HEK293 (cell line): Measurements from ENCODE around the gene RHOV.

Experiments
- FEZF1 ChIP-seq: fragments of 450-650 bp; formaldehyde crosslinking; IDR thresholded peaks from 2 replicates; pipeline ENCODE4 v1.5.1; 2016; ENCODE audit warnings: missing biosample characterization, missing genetic modification characterization
- KLF1 ChIP-seq: fragments of 450-650 bp; formaldehyde crosslinking; IDR thresholded peaks from 2 replicates; pipeline ENCODE4 v1.5.1; 2016; ENCODE audit warnings: missing biosample characterization, missing genetic modification characterization
- MYNN ChIP-seq: fragments of 450-650 bp; formaldehyde crosslinking; IDR thresholded peaks from 2 replicates; pipeline ENCODE4 v1.5.1; 2016; ENCODE audit warnings: missing biosample characterization, missing genetic modification characterization, borderline replicate concordance
- REPIN1 ChIP-seq: fragments of 450-650 bp; formaldehyde crosslinking; IDR thresholded peaks from 2 replicates; pipeline ENCODE4 v1.5.1; 2017; ENCODE audit warnings: missing biosample characterization, missing genetic modification characterization, low read depth
- YY2 ChIP-seq: fragments of 450-650 bp; formaldehyde crosslinking; IDR thresholded peaks from 2 replicates; pipeline ENCODE4 v1.5.1; 2016; ENCODE audit warnings: missing biosample characterization, missing genetic modification characterization
- ZBTB17 ChIP-seq: fragments of 450-650 bp; formaldehyde crosslinking; IDR thresholded peaks from 2 replicates; pipeline ENCODE4 v1.5.1; 2016; ENCODE audit warnings: missing biosample characterization, missing genetic modification characterization
- ZBTB8A ChIP-seq: fragments of 450-650 bp; formaldehyde crosslinking; IDR thresholded peaks from 2 replicates; pipeline ENCODE4 v1.5.1; 2016; ENCODE audit warnings: missing biosample characterization, missing genetic modification characterization
- ZNF146 ChIP-seq: fragments of 450-650 bp; formaldehyde crosslinking; IDR thresholded peaks from 2 replicates; pipeline ENCODE4 v1.5.1; 2016; ENCODE audit warnings: missing biosample characterization, missing genetic modification characterization
- ZNF239 ChIP-seq: fragments of 450-650 bp; formaldehyde crosslinking; IDR thresholded peaks from 2 replicates; pipeline ENCODE4 v1.5.1; 2016; ENCODE audit warnings: missing biosample characterization, missing genetic modification characterization
- ZNF248 ChIP-seq: fragments of 450-650 bp; formaldehyde crosslinking; IDR thresholded peaks from 2 replicates; pipeline ENCODE4 v1.5.1; 2017; ENCODE audit warnings: missing biosample characterization, missing genetic modification characterization
- ZNF423 ChIP-seq: fragments of 450-650 bp; formaldehyde crosslinking; IDR thresholded peaks from 2 replicates; pipeline ENCODE4 v1.5.1; 2016; ENCODE audit warnings: missing biosample characterization, missing genetic modification characterization
- ZNF530 ChIP-seq: fragments of 450-650 bp; formaldehyde crosslinking; IDR thresholded peaks from 2 replicates; pipeline ENCODE4 v1.5.1; 2016; ENCODE audit warnings: low read depth, missing biosample characterization, missing genetic modification characterization
- ZNF571 ChIP-seq: fragments of 450-650 bp; formaldehyde crosslinking; IDR thresholded peaks from 2 replicates; pipeline ENCODE4 v1.5.0; 2017; ENCODE audit warnings: missing biosample characterization, missing genetic modification characterization
- ZNF585B ChIP-seq: fragments of 450-650 bp; formaldehyde crosslinking; IDR thresholded peaks from 2 replicates; pipeline ENCODE4 v1.5.1; 2016; ENCODE audit warnings: missing biosample characterization, missing genetic modification characterization
- ZSCAN18 ChIP-seq: fragments of 450-650 bp; formaldehyde crosslinking; IDR thresholded peaks from 2 replicates; pipeline ENCODE4 v1.5.1; 2016; ENCODE audit warnings: missing biosample characterization, missing genetic modification characterization
- TF ChIP-seq, protein P1 (sequence below): fragments of 450-650 bp; formaldehyde crosslinking; IDR thresholded peaks from 2 replicates; pipeline ENCODE4 v1.5.1; 2016; ENCODE audit warnings: missing biosample characterization, missing genetic modification characterization, borderline replicate concordance
- TF ChIP-seq, protein P2 (sequence below): fragments of 450-650 bp; formaldehyde crosslinking; IDR thresholded peaks from 2 replicates; pipeline ENCODE4 v1.5.1; 2017; ENCODE audit warnings: missing biosample characterization, mild to moderate bottlenecking, missing genetic modification characterization, moderate library complexity
- TF ChIP-seq, protein P3 (sequence below): fragments of 450-650 bp; formaldehyde crosslinking; IDR thresholded peaks from 2 replicates; pipeline ENCODE4 v1.5.1; 2016; ENCODE audit warnings: missing biosample characterization, missing genetic modification characterization
- TF ChIP-seq, protein P4 (sequence below): fragments of 450-650 bp; formaldehyde crosslinking; IDR thresholded peaks from 2 replicates; pipeline ENCODE4 v1.5.1; 2016; ENCODE audit warnings: missing biosample characterization, missing genetic modification characterization

RHOV gene

DNA sequence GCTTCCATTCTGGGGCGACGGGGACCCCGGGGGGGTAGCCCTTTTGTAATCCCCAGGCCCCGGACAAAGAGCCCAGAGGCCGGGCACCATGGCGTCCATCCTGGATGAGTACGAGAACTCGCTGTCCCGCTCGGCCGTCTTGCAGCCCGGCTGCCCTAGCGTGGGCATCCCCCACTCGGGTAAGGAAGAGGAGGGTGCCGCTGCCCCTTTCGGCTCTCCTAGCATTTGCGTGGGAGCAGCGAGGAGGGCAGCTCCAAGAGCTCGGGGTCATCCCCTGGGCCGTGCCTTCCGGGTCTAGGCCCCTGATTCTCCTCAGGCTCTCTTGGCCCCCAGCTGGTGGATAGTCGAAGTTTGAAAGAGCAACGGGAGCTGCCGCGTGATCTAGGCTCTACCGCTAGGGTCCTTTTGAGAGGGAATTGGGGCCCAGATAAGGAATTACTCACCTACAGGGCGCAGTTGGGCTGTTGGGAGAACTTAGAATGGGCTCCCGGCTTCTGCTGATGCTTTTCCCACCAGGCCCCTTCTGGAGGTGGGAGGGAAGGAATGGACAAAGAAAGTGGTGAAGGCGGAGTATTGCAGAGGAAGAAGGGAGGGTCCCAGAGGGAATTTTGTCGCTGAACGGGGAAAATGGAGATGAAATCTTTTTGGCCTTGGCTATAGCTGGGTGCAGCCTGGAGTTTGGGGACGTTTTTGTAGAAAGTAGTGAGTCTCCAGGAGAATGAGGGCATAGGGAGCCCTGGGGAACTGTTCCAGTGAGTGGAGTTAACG is 20.8 kb upstream of the RHOV start (continued):
- TF ChIP-seq, protein P1, sequence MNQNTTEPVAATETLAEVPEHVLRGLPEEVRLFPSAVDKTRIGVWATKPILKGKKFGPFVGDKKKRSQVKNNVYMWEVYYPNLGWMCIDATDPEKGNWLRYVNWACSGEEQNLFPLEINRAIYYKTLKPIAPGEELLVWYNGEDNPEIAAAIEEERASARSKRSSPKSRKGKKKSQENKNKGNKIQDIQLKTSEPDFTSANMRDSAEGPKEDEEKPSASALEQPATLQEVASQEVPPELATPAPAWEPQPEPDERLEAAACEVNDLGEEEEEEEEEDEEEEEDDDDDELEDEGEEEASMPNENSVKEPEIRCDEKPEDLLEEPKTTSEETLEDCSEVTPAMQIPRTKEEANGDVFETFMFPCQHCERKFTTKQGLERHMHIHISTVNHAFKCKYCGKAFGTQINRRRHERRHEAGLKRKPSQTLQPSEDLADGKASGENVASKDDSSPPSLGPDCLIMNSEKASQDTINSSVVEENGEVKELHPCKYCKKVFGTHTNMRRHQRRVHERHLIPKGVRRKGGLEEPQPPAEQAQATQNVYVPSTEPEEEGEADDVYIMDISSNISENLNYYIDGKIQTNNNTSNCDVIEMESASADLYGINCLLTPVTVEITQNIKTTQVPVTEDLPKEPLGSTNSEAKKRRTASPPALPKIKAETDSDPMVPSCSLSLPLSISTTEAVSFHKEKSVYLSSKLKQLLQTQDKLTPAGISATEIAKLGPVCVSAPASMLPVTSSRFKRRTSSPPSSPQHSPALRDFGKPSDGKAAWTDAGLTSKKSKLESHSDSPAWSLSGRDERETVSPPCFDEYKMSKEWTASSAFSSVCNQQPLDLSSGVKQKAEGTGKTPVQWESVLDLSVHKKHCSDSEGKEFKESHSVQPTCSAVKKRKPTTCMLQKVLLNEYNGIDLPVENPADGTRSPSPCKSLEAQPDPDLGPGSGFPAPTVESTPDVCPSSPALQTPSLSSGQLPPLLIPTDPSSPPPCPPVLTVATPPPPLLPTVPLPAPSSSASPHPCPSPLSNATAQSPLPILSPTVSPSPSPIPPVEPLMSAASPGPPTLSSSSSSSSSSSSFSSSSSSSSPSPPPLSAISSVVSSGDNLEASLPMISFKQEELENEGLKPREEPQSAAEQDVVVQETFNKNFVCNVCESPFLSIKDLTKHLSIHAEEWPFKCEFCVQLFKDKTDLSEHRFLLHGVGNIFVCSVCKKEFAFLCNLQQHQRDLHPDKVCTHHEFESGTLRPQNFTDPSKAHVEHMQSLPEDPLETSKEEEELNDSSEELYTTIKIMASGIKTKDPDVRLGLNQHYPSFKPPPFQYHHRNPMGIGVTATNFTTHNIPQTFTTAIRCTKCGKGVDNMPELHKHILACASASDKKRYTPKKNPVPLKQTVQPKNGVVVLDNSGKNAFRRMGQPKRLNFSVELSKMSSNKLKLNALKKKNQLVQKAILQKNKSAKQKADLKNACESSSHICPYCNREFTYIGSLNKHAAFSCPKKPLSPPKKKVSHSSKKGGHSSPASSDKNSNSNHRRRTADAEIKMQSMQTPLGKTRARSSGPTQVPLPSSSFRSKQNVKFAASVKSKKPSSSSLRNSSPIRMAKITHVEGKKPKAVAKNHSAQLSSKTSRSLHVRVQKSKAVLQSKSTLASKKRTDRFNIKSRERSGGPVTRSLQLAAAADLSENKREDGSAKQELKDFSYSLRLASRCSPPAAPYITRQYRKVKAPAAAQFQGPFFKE (tag by site-specific recombination) = no peak
- TF ChIP-seq ZNF571 (tag by site-specific recombination) (no peak), ZNF585B (tag by site-specific recombination) (no peak), ZNF248 (tag by site-specific recombination) (no peak), REPIN1 (tag by site-specific recombination) (no peak), KLF1 (no peak), ZSCAN18 (tag by site-specific recombination) (no peak), YY2 (tag by site-specific recombination) (no peak), ZNF146 (tag by site-specific recombination) (no peak), FEZF1 (tag by site-specific recombination) (no peak), ZNF423 (tag by site-specific recombination) (no peak), MYNN (no peak), ZNF239 (tag by site-specific recombination) (no peak), ZBTB8A (peak; percentile 80), ZNF530 (tag by site-specific recombination) (no peak), ZBTB17 (tag by site-specific recombination) (peak; percentile 80)
- TF ChIP-seq, protein P2, sequence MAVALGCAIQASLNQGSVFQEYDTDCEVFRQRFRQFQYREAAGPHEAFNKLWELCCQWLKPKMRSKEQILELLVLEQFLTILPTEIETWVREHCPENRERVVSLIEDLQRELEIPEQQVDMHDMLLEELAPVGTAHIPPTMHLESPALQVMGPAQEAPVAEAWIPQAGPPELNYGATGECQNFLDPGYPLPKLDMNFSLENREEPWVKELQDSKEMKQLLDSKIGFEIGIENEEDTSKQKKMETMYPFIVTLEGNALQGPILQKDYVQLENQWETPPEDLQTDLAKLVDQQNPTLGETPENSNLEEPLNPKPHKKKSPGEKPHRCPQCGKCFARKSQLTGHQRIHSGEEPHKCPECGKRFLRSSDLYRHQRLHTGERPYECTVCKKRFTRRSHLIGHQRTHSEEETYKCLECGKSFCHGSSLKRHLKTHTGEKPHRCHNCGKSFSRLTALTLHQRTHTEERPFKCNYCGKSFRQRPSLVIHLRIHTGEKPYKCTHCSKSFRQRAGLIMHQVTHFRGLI (tag by site-specific recombination) = peak; percentile 54; the same call in 1 of the 2 replicates
- TF ChIP-seq, protein P3, sequence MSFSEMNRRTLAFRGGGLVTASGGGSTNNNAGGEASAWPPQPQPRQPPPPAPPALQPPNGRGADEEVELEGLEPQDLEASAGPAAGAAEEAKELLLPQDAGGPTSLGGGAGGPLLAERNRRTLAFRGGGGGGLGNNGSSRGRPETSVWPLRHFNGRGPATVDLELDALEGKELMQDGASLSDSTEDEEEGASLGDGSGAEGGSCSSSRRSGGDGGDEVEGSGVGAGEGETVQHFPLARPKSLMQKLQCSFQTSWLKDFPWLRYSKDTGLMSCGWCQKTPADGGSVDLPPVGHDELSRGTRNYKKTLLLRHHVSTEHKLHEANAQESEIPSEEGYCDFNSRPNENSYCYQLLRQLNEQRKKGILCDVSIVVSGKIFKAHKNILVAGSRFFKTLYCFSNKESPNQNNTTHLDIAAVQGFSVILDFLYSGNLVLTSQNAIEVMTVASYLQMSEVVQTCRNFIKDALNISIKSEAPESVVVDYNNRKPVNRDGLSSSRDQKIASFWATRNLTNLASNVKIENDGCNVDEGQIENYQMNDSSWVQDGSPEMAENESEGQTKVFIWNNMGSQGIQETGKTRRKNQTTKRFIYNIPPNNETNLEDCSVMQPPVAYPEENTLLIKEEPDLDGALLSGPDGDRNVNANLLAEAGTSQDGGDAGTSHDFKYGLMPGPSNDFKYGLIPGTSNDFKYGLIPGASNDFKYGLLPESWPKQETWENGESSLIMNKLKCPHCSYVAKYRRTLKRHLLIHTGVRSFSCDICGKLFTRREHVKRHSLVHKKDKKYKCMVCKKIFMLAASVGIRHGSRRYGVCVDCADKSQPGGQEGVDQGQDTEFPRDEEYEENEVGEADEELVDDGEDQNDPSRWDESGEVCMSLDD = no peak
- TF ChIP-seq, protein P4, sequence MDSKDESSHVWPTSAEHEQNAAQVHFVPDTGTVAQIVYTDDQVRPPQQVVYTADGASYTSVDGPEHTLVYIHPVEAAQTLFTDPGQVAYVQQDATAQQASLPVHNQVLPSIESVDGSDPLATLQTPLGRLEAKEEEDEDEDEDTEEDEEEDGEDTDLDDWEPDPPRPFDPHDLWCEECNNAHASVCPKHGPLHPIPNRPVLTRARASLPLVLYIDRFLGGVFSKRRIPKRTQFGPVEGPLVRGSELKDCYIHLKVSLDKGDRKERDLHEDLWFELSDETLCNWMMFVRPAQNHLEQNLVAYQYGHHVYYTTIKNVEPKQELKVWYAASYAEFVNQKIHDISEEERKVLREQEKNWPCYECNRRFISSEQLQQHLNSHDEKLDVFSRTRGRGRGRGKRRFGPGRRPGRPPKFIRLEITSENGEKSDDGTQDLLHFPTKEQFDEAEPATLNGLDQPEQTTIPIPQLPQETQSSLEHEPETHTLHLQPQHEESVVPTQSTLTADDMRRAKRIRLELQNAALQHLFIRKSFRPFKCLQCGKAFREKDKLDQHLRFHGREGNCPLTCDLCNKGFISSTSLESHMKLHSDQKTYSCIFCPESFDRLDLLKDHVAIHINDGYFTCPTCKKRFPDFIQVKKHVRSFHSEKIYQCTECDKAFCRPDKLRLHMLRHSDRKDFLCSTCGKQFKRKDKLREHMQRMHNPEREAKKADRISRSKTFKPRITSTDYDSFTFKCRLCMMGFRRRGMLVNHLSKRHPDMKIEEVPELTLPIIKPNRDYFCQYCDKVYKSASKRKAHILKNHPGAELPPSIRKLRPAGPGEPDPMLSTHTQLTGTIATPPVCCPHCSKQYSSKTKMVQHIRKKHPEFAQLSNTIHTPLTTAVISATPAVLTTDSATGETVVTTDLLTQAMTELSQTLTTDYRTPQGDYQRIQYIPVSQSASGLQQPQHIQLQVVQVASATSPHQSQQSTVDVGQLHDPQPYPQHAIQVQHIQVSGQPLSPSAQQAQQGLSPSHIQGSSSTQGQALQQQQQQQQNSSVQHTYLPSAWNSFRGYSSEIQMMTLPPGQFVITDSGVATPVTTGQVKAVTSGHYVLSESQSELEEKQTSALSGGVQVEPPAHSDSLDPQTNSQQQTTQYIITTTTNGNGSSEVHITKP (tag by site-specific recombination) = no peak
